ENCODE data around the gene MAST4. TPM values are rescaled to one million over a fixed set of nuclear protein-coding genes. Genes with fewer than 3 reads are reported as not detected.
"Not testable (repeated sequence)": the region's sequence is repeated elsewhere in the genome, so short reads cannot be mapped to it uniquely, and the experiment has no call there.

The MAST4 gene
- total RNA-seq, 2 experiments from 2014 or later = 1.3 to 21.9 TPM

DNA sequence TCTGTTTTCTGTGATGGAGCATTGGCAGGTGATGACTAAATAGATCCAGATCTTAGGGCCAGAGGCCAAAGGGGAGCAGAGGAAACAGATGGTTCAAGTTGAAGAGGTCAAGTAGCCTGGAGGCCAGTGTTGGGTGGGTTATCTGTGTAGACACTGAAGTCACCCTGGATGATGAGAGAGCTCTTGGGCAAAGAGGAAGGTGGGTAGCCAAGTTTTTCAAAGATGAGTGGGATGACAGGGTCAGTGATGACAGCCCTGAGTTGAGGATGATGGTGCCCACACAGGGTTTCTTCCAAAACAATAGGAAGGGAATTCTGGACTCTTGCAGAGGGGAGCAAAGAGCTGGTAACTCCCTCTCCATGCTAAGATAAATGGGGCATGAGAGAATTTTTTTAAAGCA is 523.8 kb downstream of the MAST4 start:
- Histone ChIP-seq H3K4me2 (ENCODE audit: low read length) (no peak overlapping the region), H3K4me3 (ENCODE audit: low read depth, low read length, poor library complexity, severe bottlenecking) (no peak overlapping the region), H3K9me2 (ENCODE audit: insufficient read depth, low read length) (no peaks in the 10 kb centered on the region), H2AFZ (ENCODE audit: low read length) (no peak overlapping the region), H3K27ac (ENCODE audit: low read depth, low read length, poor library complexity, severe bottlenecking) (no peak overlapping the region), H3K79me2 (ENCODE audit: insufficient read depth, low read depth, low read length) (no peaks in the 10 kb centered on the region), H3K4me1 (ENCODE audit: insufficient read depth, low read length, poor library complexity, severe bottlenecking) (no peaks in the 10 kb centered on the region), H3K36me3 (ENCODE audit: insufficient read depth, low read length) (no peaks in the 10 kb centered on the region), H3K9me3 (ENCODE audit: low read length) (no peaks in the 10 kb centered on the region), H4K20me1 (ENCODE audit: insufficient read depth, low read length) (no peaks in the 10 kb centered on the region)
- DNase-seq (ENCODE audit: low spot score) = no peak
- TF ChIP-seq EZH2phosphoT487 (IDR thresholded peaks at IDR 0.05; ENCODE audit: borderline replicate concordance, low read depth, low read length) (no peak), CTCF (conservative IDR thresholded peaks at IDR 0.05; ENCODE audit: low read length) (no peak)
- POLR2A ChIA-PET = interaction anchor here (1.2 to 2.5 kb wide), 3 partner anchors 8 to 127 kb away, joined by 3 to 7 read pairs (median 6); no protein-coding TSS in a partner anchor
- CTCF ChIA-PET (ENCODE audit: unreplicated experiment) = no interaction called here
- no TSS peak for BruUV-seq (replicated peaks)
- intact Hi-C loops (cut with micrococcal nuclease; ENCODE audit: unreplicated experiment) = no loop called here

DNA sequence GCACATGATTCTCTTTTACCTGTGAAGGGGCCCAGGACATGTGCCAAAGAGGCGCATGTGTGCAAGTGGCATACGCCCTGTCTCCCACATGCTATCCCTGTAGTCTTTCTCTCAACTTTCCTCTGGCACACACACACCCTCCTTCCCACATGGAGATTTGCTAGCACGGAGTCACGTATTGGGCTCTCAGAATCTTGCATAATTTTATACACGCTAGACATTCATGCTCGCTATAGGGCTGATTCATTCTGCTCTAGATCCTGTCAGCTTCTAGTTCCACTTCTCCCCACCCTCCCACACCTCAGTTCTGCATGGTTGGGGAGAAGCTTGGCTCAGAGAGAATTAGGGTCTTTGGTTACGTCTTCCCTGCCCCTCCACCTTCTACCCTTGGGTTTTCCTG is 527.6 kb downstream of the MAST4 start:
- Histone ChIP-seq H3K36me3 (ENCODE audit: insufficient read depth, low read length) (no peaks in the 10 kb centered on the region), H3K27ac (ENCODE audit: low read depth, low read length, poor library complexity, severe bottlenecking) (no peak overlapping the region), H4K20me1 (ENCODE audit: insufficient read depth, low read length) (no peaks in the 10 kb centered on the region), H3K4me2 (ENCODE audit: low read length) (no peak overlapping the region), H3K79me2 (ENCODE audit: insufficient read depth, low read depth, low read length) (no peaks in the 10 kb centered on the region), H2AFZ (ENCODE audit: low read length) (no peak overlapping the region), H3K9me3 (ENCODE audit: low read length) (no peaks in the 10 kb centered on the region), H3K4me3 (ENCODE audit: low read depth, low read length, poor library complexity, severe bottlenecking) (no peak overlapping the region), H3K4me1 (ENCODE audit: insufficient read depth, low read length, poor library complexity, severe bottlenecking) (no peaks in the 10 kb centered on the region), H3K9me2 (ENCODE audit: insufficient read depth, low read length) (no peaks in the 10 kb centered on the region)
- TF ChIP-seq CTCF (conservative IDR thresholded peaks at IDR 0.05; ENCODE audit: low read length) (no peak), EZH2phosphoT487 (IDR thresholded peaks at IDR 0.05; ENCODE audit: borderline replicate concordance, low read depth, low read length) (no peak)
- ChIA-PET POLR2A (no interaction called here), CTCF (ENCODE audit: unreplicated experiment) (no interaction called here)
- intact Hi-C loops (cut with micrococcal nuclease; ENCODE audit: unreplicated experiment) = no loop called here
- no TSS peak for BruUV-seq (replicated peaks)
- DNase-seq (ENCODE audit: low spot score) = no peak

- H2AFZ ChIP-seq (ENCODE audit: low read length) = no peak overlapping the region
- ChIA-PET POLR2A (interaction anchor here (0.5 kb wide), 1 partner anchor 334 kb away, joined by 3 read pairs; no protein-coding TSS in a partner anchor), CTCF (ENCODE audit: unreplicated experiment) (no interaction called here)
- intact Hi-C loops (cut with micrococcal nuclease; ENCODE audit: unreplicated experiment) = no loop called here
- H3K9me2 ChIP-seq (ENCODE audit: insufficient read depth, low read length) = no peaks in the 10 kb centered on the region
- H3K79me2 ChIP-seq (ENCODE audit: insufficient read depth, low read depth, low read length) = no peaks in the 10 kb centered on the region
- H4K20me1 ChIP-seq (ENCODE audit: insufficient read depth, low read length) = no peaks in the 10 kb centered on the region
- H3K9me3 ChIP-seq (ENCODE audit: low read length) = no peaks in the 10 kb centered on the region
- TF ChIP-seq CTCF (conservative IDR thresholded peaks at IDR 0.05; ENCODE audit: low read length) (no peak), EZH2phosphoT487 (IDR thresholded peaks at IDR 0.05; ENCODE audit: borderline replicate concordance, low read depth, low read length) (no peak)
- H3K4me3 ChIP-seq (ENCODE audit: low read depth, low read length, poor library complexity, severe bottlenecking) = no peak overlapping the region
- H3K4me2 ChIP-seq (ENCODE audit: low read length) = no peak overlapping the region
- H3K27ac ChIP-seq (ENCODE audit: low read depth, low read length, poor library complexity, severe bottlenecking) = no peak overlapping the region
- DNase-seq (ENCODE audit: low spot score) = no peak
- no peaks in the 10 kb centered on the region for H3K4me1 ChIP-seq (ENCODE audit: insufficient read depth, low read length, poor library complexity, severe bottlenecking)
- BruUV-seq (replicated peaks) = no TSS peak
- H3K36me3 ChIP-seq (ENCODE audit: insufficient read depth, low read length) = no peaks in the 10 kb centered on the region
Measured at GRCh38 chr5:67124556-67124955, 528.4 kb downstream of the MAST4 start.

DNA sequence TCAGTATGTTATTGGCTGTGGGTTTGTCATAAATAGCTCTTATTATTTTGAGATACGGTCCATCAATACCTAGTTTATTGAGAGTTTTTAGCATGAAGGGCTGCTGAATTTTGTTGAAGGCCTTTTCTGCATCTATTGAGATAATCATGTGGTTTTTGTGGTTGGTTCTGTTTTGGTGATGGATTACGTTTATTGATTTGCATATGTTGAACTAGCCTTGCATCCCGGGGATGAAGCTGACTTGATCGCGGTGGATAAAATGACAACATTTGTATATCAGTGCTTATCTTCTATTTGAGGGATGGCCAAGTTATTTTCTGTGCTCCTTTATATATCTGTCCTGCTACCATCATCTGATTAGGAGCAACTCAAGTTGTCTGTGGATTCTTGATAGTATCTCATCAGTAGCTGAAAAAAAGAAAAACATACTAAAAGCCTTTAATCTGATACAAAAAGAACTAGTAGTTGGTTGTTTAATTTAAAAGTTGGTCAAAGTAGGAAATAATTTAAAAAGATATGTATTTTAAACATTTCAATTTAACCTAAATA is 531.2 kb downstream of the MAST4 start:
- H3K4me1 ChIP-seq (ENCODE audit: insufficient read depth, low read length, poor library complexity, severe bottlenecking); H3K36me3 ChIP-seq (ENCODE audit: insufficient read depth, low read length); H3K27ac ChIP-seq (ENCODE audit: low read depth, low read length, poor library complexity, severe bottlenecking); CTCF ChIA-PET (ENCODE audit: unreplicated experiment); BruUV-seq (replicated peaks); DNase-seq (ENCODE audit: low spot score); H2AFZ ChIP-seq (ENCODE audit: low read length); H3K4me3 ChIP-seq (ENCODE audit: low read depth, low read length, poor library complexity, severe bottlenecking); H3K79me2 ChIP-seq (ENCODE audit: insufficient read depth, low read depth, low read length); H3K9me3 ChIP-seq (ENCODE audit: low read length); POLR2A ChIA-PET; H4K20me1 ChIP-seq (ENCODE audit: insufficient read depth, low read length); H3K4me2 ChIP-seq (ENCODE audit: low read length); intact Hi-C loops (cut with micrococcal nuclease; ENCODE audit: unreplicated experiment); H3K9me2 ChIP-seq (ENCODE audit: insufficient read depth, low read length): not testable (repeated sequence)
